HG03196 (cell line): ENCODE data around the gene COL5A1.

Experiments
- ATAC-seq: cut with Tn5 transposase; IDR thresholded peaks from one replicate; pipeline ENCODE4 v1.9.1; 2021; ENCODE audit not compliant: unreplicated experiment

Gene COL5A1

DNA sequence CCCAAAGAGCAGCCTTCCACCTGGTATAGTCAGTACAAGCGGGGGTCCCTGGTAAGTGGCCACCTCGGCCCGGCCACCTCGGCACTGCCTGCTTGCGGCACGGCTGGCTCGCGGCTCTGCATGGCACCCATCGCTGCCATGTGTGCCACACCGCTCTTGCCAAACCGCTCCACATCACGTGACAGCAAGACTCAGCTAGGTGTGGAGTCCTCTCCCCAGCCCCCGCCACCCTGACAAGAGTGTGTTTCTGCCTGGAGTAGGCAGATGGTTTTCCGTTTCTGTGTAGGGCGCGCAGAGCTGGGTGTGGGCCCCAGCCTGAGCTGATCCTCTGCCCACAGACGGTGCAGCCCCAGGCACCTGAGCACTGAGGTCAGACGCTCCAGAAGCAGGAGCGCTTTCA lies 188.5 kb downstream of the COL5A1 start:
- ATAC-seq = no peak

DNA sequence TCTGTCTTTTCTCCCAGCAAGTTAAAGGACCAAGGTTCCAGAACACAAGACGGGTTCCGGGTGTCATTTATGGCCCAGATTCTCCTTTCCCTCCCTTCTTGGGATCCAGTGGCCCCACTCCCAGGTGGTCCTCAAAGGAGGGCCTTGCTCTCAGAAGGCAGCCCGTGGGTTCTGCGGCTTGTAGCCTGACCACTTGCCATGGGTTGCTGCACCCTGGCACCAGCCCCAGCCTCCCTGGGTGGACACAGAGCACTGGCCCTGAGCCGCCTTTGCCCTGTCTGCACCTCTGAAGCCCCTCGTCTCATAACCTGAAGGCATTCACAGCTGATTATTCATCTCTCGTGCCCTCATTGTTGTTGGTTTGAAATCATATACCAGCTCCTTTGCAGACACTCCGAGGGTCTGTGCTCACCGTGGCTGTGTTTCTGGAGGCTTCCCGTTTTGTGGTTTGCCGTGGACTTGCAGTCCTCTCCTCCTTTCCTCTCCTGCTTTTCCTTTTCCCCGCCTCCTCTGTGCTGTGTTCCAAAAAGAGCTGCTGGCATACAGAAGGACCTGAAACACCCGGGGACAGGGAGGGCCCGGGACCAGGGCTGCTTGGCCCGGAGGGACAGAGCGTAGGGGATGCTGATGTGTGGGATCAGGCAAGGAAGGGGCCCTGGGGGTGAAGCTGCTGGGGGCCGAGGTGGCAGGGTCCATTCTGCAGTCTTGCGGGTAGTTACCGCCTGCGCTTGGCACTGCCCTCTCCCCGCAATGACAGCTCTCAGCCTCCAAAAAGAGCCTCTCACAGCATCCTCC lies 189.5 kb downstream of the COL5A1 start:
- ATAC-seq = no peak

DNA sequence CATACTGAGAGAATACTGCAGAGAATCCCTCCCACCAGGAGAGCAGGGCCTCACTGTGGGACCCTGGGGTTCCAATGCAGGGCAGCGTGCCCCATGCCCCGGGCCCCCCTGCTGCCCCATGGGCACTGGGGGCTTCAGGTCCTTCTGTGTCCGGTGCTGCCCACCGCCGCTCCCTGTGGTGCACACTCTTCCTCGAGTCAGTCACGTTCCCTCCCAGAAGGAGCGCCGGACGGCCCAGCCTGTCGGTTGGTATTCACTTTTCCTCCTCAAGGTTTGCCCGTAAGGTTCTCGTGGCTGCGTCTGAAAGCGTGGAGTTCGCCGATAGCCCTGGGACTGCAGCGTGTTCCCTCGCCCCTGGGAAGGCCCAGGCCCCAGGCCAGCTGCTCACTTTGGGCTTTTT lies 190.9 kb downstream of the COL5A1 start:
- ATAC-seq = no peak

DNA sequence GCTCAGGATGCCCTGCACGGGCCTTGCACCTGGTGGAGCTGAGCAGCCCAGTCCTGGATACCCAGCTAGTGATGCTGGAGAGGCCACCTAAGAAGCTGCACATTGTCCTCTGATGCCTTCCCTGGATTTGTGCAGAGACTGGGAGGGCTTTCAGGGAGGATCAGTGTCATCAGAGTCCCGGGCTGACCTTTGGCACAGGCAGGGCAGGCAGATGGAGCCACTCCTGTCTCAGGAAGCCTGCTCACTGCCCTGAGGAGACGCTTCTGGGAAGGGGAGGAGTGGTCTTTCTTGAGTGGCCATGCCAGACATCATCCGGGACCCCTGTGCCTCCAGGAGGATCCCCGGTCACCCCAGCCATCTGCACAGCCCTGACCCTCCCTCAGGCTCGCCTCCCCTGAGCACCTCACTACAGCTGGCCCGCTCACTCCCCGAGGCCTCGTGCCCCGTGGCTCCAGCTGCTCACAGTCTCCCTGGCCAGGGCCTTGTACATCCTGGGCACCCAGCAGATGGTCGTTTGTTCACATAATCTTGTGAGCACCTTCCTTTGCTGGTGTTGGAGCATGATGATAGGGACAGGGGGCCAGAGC lies 191.8 kb downstream of the COL5A1 start:
- no peak for ATAC-seq

DNA sequence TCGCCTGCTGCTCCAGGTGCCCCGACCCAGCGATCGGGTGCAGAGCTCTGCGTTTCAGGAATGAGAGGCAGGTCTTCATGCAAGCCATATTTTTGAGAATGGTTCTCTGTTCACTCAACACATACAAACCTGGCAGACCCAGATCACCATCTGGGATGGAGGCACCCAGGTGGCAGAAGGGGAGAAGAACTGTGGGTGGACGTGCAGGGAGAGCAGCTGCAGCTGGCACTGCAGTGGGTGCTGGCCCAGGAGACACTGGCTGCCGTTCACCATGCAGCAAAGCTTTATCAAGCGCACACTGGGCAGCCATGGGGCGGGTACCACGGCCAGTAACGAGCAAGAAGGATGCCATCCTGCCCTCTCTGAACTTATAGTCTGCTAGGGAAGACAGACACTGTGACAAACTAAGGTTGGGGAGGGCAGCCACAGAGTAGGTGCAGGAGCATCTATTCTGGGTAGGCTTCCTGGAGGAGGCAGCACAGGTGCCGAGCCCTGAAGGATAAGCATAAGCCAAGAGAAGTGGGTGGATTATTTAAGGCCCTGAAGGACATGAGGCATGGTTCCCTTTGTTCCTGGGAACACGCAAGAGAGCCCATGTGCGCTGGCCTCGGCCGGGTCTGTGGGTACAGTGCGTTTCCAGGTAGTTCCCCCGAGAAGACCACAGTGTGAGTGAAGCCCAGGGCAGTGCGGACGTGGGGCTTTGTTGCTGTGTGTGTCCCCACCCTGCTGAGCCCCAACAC lies 192.8 kb downstream of the COL5A1 start:
- ATAC-seq = no peak

DNA sequence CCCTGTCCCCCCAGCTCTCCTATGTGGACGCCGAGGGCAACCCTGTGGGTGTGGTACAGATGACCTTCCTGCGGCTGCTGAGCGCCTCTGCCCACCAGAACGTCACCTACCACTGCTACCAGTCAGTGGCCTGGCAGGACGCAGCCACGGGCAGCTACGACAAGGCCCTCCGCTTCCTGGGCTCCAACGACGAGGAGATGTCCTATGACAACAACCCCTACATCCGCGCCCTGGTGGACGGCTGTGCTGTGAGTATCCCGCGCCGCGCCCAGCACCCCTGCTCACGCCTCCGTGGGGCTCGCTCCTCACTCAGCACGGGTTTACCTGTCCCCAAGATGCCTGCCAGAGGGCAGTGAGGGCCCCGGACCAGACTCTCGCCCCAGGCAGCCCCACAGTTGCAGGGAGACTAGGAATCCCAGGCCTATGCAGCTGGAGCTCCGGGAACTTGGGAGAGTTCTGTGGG lies 193.4 kb downstream of the COL5A1 start:
- no peak for ATAC-seq

DNA sequence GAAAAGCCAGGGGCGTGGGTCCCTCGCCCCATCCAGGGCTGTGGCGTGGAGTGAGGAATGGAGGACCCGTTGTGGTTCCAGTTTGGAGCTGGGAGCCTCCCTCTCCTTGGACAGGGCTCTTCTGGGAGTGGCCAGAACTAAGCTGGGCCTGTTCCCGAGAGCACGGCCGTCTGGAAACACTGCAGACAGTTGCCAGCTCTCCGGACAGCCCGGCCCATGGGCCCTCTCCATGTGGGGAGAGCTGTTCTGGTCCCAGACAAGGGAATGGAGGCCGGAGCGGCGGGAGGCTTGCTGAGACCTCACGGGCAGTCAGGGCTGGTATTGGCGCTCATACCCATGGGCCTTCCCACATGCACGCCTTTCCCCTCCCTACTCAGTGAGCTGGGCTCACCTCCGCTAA lies 193.8 kb downstream of the COL5A1 start:
- ATAC-seq = no peak

DNA sequence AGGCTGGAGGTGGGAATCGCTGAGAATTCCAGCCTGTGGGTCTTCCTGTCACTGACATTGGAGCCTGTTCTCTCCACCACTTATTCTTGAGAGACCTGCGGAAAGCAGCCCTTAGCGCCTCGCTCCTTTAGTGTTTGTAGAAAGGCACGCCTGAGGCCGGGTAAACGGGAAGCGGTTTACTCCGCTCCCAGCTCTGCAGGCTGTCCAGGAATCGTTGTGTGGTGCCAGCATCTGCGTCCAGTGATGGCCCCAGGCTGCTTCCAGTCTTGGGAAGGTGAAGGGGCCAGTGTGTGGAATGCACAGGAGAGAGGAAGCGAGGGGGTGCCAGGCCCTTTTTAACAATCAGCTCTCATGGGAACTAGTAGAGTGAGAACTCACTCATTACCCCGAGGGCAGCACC lies 194.4 kb downstream of the COL5A1 start:
- ATAC-seq = no peak

DNA sequence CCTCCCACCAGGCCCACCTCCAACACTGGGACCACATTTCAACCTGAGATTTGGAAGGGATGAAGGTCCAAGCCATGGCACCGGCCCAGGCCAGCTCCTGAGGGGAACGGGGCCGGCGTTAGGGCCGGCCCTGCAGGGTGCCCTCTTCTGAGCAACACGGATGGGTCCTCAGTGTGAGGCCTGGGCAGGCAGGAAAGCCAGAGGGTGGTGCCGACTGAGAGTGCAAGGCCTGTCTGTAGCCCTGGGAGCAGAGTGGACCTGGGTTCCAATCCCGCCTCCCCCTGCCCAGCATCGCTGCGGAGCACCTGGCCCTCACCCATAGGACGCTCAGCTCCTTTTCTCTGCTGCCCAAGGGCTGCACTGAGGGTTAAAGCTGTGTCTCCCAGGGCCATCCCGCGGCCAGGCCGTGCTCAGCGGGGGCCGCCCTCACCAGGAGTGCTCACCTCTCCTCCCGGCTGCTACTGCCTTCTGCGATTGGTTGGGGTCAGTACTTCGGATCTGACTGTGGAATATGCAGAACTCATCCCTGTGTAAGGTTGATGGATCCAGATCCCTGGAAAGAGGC lies 194.9 kb downstream of the COL5A1 start:
- ATAC-seq = no peak

DNA sequence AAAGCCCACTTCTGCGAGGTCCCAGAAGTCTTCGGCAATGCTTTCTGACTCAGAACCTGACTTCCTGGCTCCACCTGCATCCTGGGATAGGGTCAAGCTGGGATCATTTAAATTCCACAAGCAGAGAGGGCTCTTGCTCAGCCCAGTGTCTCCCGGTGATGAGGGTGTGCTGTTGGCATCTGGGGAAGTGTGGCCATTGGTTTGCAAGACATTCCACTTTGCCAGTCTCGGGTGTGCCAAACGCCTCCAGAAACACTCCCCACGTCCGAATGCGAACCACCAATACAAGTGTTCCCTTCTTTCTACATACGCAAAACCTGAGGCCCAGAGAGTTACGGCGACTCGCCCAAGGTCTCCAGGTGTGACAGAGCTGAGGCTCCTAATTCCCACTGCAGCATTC lies 195.9 kb downstream of the COL5A1 start:
- no peak for ATAC-seq

DNA sequence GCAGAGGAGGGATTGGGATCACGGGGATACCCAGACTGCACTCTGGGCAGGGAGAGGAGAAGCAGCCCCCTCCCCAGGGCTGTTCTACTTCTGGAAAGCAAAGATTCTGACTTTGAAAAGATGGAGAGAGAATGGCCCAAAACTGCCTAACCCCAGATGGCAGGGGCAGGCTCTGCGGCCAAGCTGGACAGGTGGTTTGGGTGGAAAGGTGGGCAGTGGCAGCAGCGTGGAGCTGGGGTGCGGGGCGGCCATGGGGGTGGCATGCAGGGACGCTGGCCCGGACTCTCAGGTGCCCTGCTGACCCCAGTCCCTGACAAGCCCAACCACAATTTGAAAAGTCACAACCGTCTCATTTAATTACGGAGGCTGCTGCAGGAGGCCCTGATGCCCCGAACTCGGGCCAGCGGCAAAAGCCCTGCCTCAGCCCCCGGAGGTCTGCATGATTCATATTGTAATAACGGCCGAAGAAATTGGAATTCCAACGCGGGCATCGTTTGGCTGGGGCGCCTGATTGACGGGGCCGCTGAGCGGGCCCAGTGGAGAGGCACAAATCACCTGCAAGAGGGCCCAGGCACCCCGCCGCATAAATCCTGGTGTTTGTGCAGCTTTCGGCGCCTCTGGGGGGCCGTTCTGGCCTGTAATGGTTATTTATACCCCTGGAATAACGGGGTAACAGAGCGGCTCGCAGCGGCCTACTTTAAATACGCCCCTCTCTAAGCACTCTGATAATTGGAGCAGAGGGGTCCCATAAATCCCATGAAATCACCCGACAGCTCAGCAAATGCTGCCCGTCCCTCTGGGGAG lies 197.2 kb downstream of the COL5A1 start:
- ATAC-seq = no peak

DNA sequence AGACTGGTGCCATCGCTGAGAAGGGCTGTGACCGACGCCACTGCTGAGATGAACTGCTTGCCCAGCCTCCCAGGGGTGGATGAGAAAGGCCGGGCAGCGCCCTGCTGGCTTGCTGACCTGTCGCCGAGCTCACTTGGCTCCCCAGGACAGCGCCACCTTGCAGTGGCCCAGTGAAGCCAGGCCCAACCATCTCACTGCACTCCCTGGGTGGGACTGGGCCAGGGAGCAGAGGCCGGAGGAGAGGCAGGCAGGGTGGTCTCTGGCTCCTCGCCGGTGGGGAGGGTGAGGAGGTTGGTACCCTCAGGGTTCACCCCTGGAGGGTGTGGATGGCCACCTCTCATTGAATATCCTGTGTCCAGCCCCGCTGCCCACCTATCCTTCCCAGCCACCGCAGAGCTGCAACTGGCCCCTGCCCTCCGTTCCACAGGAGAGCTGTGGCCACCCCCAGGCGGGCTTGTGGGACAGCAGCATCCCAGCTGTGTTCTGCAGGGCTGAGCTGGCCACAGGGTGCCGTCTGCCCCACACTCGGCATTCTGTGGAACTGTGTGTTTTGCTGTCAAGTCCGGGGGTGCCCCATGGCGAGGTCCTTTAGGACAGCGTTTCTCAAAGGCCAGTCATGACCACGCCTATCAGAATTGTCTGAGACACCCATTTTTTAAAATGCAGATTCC lies 198.0 kb downstream of the COL5A1 start:
- ATAC-seq = no peak

DNA sequence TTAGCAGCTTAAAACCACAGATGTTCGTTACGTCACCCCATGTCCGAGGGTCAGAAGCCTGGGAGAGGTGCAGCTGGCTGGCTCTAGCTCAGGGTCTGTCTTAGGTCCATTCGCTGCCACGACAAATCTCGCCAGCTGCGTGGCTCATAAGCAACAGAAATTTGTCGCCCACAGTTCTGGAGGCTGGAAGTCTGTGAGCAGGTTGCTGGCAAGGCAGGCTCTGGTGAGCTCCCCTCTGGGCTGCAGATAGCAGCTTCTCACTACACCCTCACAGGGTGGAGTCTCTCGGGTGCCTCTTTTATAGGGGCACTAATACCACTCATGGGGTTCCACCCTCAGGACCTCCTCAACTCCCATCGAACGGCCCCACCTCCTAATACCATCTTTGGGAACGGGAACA lies 198.9 kb downstream of the COL5A1 start:
- ATAC-seq = no peak

DNA sequence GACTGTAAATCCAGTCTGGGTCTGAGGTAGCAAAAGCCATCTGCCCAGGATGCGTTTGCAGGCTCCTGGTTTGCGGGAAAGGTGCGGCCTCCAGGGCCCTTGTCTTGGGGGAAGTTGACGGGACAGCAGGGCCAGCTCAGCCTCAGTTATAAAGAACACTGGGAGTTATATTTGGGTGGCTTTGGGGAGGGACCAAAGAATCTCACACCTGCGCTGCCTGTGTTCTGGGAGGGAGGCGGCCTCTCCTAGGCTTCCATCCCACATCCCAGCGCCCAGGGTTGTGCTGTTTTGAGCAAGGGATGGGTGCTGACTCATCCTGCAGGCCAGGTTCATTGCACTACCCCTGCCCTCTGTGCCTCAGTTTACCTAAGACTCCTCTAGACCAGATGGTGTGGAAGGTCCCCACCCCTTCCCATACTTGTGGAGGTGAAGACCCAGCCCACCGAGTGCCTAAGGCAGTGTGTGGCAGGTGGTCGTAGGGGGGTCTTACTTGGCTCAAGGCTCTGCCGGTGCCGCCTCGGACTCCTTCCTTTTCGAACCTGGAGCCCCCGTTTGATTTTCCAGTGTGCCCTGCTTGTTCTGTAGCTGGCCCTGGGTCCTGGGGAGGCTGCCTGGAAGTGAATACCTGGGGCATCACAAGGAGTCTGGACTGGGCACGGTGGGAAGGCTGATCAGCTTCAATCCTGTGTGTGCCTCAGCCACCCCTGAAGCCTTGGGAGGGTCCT lies 199.7 kb downstream of the COL5A1 start:
- ATAC-seq = no peak

DNA sequence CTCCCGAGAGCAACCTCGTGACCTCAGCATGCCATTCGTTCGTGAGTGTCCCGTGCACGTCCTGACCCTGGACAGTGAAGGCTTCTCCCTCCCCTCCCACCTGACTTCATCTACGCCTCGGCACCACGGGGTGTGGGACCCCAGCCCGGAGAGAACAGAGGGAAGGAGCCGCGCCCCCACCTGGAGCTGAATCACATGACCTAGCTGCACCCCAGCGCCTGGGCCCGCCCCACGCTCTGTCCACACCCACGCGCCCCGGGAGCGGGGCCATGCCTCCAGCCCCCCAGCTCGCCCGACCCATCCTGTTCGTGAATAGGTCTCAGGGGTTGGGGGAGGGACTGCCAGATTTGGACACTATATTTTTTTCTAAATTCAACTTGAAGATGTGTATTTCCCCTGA lies 200.7 kb downstream of the COL5A1 start:
- ATAC-seq = no peak

DNA sequence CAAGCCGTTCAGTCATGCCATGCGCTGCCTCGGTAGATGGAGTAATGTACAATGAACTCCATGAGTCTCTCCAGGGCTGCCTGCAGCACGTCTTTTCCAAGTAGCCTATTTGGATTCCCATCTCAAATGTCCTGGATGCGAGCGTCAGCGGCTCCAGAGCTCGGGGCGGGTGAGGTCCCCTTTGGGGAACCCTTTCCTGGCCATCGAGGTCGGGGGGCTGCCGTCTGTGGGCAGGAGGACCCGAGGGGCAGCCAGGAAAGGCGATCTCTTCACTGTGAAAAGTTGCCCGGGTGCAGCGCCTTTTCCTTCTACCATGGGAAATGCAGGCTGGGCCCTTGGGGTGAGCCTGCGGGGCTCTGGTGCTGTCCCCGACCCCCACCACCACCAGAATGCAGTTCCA lies 202.1 kb downstream of the COL5A1 start:
- ATAC-seq = no peak

DNA sequence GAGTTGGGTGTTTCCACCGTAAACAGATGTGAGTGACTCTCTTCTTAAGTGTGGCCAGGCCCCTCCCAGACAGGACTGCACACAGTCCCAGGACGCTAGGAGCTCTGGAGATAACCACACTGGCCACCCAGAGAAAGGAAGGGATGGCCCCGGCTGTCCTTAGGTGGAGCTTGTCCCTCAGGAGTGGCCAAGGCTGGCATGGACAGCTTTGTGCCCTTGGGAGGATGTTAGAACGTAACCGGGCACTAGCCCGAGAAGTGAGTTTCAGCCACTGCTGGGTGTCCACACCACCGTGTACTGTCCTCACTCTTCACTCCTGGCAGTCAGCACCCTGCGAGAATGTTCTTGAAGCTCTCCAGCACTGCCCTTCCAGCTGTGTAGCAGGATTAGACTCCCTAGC lies 203.2 kb downstream of the COL5A1 start:
- no peak for ATAC-seq

DNA sequence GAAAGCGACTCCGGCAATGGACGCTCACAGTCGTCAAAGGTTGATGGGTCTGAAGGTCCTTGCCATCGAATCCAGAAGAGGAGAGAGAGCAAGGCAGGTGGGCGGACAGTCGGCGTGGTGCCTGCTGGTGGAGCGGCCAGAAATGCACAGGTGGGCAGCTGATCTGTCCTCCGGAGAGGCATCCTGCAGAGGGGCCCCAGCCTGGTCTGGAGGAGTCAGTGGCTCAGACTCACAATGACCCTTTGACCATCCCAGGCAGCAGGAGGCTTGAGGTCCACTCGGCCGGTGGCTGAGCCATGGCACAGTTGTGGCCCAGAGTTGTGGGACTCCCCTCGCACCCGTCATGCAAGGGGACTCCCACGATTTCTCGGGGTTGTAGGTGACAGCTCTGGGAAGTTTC lies 204.6 kb downstream of the COL5A1 start:
- ATAC-seq = no peak

DNA sequence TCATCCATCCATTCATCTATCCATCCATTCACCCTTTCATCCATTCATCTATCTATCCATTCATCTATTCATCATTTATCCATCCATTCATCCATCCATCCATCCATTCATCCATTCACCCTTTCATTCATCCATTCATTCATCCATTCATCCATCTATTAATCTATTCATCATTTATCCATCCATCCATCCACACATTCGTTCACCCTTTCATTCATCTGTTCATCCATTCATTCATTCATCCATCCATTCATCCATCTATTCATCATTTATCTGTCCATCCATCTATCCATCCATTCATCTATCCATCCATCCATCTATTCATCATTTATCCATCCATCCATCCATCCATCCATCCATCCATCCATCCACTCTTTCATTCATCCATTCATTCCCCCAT lies 205.1 kb downstream of the COL5A1 start:
- ATAC-seq = no peak

DNA sequence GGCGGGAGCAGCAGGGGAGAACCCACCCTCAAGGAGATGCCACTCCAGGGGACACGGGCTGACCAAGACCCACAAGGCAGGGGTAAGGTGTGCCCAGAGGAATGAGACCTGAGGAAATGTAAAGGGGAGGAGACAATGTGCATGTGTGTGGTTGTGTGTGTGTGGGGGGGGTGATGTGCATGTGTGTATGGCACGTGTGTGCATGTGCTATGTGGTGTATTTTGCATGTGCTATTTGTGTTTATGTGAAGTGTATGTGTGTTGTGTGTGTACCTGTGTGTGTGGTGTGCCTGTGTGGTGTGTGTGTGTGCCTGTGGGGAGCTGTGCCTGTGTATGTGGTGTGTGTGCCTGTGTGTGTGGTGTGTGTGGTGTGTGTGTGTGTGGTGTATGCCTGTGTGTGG lies 205.5 kb downstream of the COL5A1 start:
- no peak for ATAC-seq
